HS-27A (cell line): ENCODE results near the gene RPS14.
A peak's percentile ranks its signal among the peaks of the same experiment; 100 is the strongest.
"Not testable (repeated sequence)": the region's sequence is repeated elsewhere in the genome, so short reads cannot be mapped to it uniquely, and the experiment has no call there.

Experiments used
- DNase-seq: peaks from one replicate; pipeline ENCODE4 v3.0.0-alpha.2; 2012; ENCODE audit warnings: low read depth, missing footprints

Gene RPS14

GRCh38 chr5:150479416-150479815 is 29.9 kb upstream of the RPS14 start:
- DNase-seq: no peak

GRCh38 chr5:150476568-150476967 is 27.0 kb upstream of the RPS14 start:
- not testable (repeated sequence) for DNase-seq

- peak; percentile 75 for DNase-seq
Observed at GRCh38 chr5:150473673-150474358, 24.3 kb upstream of the RPS14 start.

- peak; percentile 77 for DNase-seq
Observed at GRCh38 chr5:150469718-150470469, 20.4 kb upstream of the RPS14 start.

GRCh38 chr5:150468206-150468605 is 18.7 kb upstream of the RPS14 start:
- DNase-seq: no peak

- DNase-seq: no peak
Observed at GRCh38 chr5:150465927-150466326, 16.4 kb upstream of the RPS14 start.

GRCh38 chr5:150464554-150465012 is 15.0 kb upstream of the RPS14 start:
- no peak for DNase-seq

GRCh38 chr5:150461231-150461630 is 11.7 kb upstream of the RPS14 start:
- DNase-seq: no peak

GRCh38 chr5:150460781-150461180 is 11.2 kb upstream of the RPS14 start:
- no peak for DNase-seq

GRCh38 chr5:150458802-150459557 is 9.4 kb upstream of the RPS14 start:
- no peak for DNase-seq

GRCh38 chr5:150457562-150458240 is 8.2 kb upstream of the RPS14 start:
- DNase-seq: no peak

- DNase-seq: no peak
Observed at GRCh38 chr5:150457121-150457520, 7.6 kb upstream of the RPS14 start.

GRCh38 chr5:150454492-150455229 is 5.1 kb upstream of the RPS14 start:
- DNase-seq: no peak

GRCh38 chr5:150454027-150454426 is 4.5 kb upstream of the RPS14 start:
- not testable (repeated sequence) for DNase-seq

GRCh38 chr5:150452914-150453313 is 3.4 kb upstream of the RPS14 start:
- no peak for DNase-seq

GRCh38 chr5:150451594-150451993 is 2.1 kb upstream of the RPS14 start:
- DNase-seq: no peak

- no peak for DNase-seq
Observed at GRCh38 chr5:150448952-150449516, 505 bp downstream of the RPS14 start.

GRCh38 chr5:150448334-150448733 is 1.2 kb downstream of the RPS14 start:
- DNase-seq: no peak

- no peak for DNase-seq
Observed at GRCh38 chr5:150447188-150447587, 2.4 kb downstream of the RPS14 start.

GRCh38 chr5:150446583-150446982 is 3.0 kb downstream of the RPS14 start:
- DNase-seq: no peak

GRCh38 chr5:150446088-150446487 is 3.5 kb downstream of the RPS14 start:
- DNase-seq: no peak
